ENCODE data around the gene BCL6. TPM values are rescaled to one million over a fixed set of nuclear protein-coding genes. Genes with fewer than 3 reads are reported as not detected.
A peak's percentile ranks its signal among the peaks of the same experiment; 100 is the strongest.

The BCL6 gene
- total and polyA plus RNA-seq, 9 of the 15 experiments (the other 6 are each of a cell fraction or from before 2014, with no cell fraction given): 0.08 to 3.5 (median 1.6) TPM

DNA sequence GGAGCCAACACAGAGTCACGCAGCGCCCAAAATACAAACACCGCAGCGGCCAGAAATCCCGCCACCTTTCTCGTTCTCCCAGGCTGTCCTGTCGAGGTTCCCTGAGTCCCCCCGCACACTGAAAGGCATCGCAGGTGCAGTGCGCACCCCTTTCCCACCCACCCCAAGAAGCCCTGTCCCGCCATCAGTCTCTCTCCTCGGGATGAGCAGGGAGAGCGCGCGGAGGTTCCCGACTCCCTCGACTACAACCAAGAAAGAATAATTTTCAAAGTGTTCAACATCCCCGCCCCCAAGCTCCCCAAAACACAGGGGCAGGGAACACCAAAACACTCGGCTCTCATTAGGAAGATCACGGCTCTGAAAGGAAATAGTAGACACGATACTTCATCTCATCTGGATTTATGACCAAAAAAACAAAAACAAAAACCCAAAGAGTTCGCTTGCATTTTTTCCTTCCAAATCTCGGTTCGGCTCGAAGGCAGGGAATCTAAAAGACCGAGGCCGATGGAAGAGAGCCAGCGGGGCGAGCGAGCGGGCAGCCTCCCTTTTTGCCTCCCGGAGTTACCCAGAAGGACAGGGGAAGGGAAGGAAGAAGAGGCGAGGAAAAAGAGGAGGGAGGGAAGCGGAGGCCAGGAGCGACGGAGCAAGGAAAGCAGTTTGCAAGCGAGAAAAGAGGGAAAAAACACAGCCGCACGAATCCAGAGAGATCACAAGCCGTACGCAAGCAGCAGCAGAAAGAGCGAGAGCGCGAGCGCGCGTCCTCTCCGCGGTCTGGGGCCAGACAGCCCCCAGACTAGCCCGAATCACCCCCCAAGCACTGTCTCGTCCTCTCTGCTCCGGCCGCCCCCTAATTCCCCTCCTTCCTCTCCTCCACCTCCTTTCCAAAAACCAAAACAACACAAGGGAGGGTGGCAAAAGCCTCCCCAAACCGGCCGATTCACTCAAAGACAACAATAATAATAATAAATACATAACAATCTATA is 808 bp downstream of the BCL6 start (continued):
- TF ChIP-seq, protein P1, sequence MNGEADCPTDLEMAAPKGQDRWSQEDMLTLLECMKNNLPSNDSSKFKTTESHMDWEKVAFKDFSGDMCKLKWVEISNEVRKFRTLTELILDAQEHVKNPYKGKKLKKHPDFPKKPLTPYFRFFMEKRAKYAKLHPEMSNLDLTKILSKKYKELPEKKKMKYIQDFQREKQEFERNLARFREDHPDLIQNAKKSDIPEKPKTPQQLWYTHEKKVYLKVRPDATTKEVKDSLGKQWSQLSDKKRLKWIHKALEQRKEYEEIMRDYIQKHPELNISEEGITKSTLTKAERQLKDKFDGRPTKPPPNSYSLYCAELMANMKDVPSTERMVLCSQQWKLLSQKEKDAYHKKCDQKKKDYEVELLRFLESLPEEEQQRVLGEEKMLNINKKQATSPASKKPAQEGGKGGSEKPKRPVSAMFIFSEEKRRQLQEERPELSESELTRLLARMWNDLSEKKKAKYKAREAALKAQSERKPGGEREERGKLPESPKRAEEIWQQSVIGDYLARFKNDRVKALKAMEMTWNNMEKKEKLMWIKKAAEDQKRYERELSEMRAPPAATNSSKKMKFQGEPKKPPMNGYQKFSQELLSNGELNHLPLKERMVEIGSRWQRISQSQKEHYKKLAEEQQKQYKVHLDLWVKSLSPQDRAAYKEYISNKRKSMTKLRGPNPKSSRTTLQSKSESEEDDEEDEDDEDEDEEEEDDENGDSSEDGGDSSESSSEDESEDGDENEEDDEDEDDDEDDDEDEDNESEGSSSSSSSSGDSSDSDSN (IDR thresholded peaks at IDR 0.05; ENCODE audit: borderline replicate concordance in 1 of 2, low read depth in 2 of 2, low read length in 2 of 2): peak; percentile 9 to 62; a peak in 2 of 4 replicates
- no peak for TF ChIP-seq ARID1B (IDR thresholded peaks at IDR 0.05)
- no peak for TF ChIP-seq BMI1 (IDR thresholded peaks at IDR 0.05; ENCODE audit: low read length)
- TF ChIP-seq IFI16 (CRISPR knock-in tag; IDR thresholded peaks at IDR 0.05): no peak
- TF ChIP-seq, protein P2, sequence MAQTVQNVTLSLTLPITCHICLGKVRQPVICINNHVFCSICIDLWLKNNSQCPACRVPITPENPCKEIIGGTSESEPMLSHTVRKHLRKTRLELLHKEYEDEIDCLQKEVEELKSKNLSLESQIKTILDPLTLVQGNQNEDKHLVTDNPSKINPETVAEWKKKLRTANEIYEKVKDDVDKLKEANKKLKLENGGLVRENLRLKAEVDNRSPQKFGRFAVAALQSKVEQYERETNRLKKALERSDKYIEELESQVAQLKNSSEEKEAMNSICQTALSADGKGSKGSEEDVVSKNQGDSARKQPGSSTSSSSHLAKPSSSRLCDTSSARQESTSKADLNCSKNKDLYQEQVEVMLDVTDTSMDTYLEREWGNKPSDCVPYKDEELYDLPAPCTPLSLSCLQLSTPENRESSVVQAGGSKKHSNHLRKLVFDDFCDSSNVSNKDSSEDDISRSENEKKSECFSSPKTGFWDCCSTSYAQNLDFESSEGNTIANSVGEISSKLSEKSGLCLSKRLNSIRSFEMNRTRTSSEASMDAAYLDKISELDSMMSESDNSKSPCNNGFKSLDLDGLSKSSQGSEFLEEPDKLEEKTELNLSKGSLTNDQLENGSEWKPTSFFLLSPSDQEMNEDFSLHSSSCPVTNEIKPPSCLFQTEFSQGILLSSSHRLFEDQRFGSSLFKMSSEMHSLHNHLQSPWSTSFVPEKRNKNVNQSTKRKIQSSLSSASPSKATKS (CRISPR knock-in tag; IDR thresholded peaks at IDR 0.05): no peak
- TF ChIP-seq HEY1 (CRISPR knock-in tag; IDR thresholded peaks at IDR 0.05; ENCODE audit: borderline replicate concordance): no peak
- TF ChIP-seq ELF1 (tag; IDR thresholded peaks at IDR 0.05): no peak
- TF ChIP-seq SAP30 (IDR thresholded peaks at IDR 0.05; ENCODE audit: borderline replicate concordance, insufficient read depth, low read depth, low read length, poor library complexity, severe bottlenecking): peak; percentile 23
- no peak for TF ChIP-seq KLF16 (IDR thresholded peaks at IDR 0.05)
- TF ChIP-seq, protein P3, sequence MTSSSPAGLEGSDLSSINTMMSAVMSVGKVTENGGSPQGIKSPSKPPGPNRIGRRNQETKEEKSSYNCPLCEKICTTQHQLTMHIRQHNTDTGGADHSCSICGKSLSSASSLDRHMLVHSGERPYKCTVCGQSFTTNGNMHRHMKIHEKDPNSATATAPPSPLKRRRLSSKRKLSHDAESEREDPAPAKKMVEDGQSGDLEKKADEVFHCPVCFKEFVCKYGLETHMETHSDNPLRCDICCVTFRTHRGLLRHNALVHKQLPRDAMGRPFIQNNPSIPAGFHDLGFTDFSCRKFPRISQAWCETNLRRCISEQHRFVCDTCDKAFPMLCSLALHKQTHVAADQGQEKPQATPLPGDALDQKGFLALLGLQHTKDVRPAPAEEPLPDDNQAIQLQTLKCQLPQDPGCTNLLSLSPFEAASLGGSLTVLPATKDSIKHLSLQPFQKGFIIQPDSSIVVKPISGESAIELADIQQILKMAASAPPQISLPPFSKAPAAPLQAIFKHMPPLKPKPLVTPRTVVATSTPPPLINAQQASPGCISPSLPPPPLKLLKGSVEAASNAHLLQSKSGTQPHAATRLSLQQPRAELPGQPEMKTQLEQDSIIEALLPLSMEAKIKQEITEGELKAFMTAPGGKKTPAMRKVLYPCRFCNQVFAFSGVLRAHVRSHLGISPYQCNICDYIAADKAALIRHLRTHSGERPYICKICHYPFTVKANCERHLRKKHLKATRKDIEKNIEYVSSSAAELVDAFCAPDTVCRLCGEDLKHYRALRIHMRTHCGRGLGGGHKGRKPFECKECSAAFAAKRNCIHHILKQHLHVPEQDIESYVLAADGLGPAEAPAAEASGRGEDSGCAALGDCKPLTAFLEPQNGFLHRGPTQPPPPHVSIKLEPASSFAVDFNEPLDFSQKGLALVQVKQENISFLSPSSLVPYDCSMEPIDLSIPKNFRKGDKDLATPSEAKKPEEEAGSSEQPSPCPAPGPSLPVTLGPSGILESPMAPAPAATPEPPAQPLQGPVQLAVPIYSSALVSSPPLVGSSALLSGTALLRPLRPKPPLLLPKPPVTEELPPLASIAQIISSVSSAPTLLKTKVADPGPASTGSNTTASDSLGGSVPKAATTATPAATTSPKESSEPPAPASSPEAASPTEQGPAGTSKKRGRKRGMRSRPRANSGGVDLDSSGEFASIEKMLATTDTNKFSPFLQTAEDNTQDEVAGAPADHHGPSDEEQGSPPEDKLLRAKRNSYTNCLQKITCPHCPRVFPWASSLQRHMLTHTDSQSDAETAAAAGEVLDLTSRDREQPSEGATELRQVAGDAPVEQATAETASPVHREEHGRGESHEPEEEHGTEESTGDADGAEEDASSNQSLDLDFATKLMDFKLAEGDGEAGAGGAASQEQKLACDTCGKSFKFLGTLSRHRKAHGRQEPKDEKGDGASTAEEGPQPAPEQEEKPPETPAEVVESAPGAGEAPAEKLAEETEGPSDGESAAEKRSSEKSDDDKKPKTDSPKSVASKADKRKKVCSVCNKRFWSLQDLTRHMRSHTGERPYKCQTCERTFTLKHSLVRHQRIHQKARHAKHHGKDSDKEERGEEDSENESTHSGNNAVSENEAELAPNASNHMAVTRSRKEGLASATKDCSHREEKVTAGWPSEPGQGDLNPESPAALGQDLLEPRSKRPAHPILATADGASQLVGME (CRISPR knock-in tag; IDR thresholded peaks at IDR 0.05): no peak
- no peak for TF ChIP-seq ZNF77 (CRISPR knock-in tag; IDR thresholded peaks at IDR 0.05)
- TF ChIP-seq, protein P4, sequence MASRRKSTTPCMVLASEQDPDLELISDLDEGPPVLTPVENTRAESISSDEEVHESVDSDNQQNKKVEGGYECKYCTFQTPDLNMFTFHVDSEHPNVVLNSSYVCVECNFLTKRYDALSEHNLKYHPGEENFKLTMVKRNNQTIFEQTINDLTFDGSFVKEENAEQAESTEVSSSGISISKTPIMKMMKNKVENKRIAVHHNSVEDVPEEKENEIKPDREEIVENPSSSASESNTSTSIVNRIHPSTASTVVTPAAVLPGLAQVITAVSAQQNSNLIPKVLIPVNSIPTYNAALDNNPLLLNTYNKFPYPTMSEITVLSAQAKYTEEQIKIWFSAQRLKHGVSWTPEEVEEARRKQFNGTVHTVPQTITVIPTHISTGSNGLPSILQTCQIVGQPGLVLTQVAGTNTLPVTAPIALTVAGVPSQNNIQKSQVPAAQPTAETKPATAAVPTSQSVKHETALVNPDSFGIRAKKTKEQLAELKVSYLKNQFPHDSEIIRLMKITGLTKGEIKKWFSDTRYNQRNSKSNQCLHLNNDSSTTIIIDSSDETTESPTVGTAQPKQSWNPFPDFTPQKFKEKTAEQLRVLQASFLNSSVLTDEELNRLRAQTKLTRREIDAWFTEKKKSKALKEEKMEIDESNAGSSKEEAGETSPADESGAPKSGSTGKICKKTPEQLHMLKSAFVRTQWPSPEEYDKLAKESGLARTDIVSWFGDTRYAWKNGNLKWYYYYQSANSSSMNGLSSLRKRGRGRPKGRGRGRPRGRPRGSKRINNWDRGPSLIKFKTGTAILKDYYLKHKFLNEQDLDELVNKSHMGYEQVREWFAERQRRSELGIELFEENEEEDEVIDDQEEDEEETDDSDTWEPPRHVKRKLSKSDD (conservative IDR thresholded peaks at IDR 0.05; ENCODE audit: low read length): no peak
- no peak for TF ChIP-seq ZNF431 (CRISPR knock-in tag; IDR thresholded peaks at IDR 0.05)
